Fibroblast of skin of abdomen (primary cell): ENCODE measurements around the gene DGUOK. TPM values are rescaled to one million over a fixed set of nuclear protein-coding genes. Genes with fewer than 3 reads are reported as not detected.
"Not testable (repeated sequence)": the region's sequence is repeated elsewhere in the genome, so short reads cannot be mapped to it uniquely, and the experiment has no call there.

ENCODE experiments used
- DNase-seq: peaks from one replicate; pipeline ENCODE4 v3.0.0-alpha.2; 2013
- polyA plus RNA-seq, 2 experiments: library from polyadenylated mRNA; unstranded; fragments of 120-200 nt; gene quantifications; one replicate each; pipeline ENCODE4 v1.2.1, GENCODE V29; 2013; ENCODE audit not compliant: insufficient read length in 2 of 2

DGUOK gene
- polyA plus RNA-seq (2013, experiment 1 of 2; ENCODE audit: insufficient read length): 64.7 TPM
- polyA plus RNA-seq (2013, experiment 2 of 2; ENCODE audit: insufficient read length): 67.2 TPM

GRCh38 chr2:73926493-73927327, at the start of gene DGUOK:
Gene DGUOK (plus strand): TSS chr2:73926880. CDS start chr2:73926911, 31 bp downstream.
- peak; percentile 99 for DNase-seq

DNA sequence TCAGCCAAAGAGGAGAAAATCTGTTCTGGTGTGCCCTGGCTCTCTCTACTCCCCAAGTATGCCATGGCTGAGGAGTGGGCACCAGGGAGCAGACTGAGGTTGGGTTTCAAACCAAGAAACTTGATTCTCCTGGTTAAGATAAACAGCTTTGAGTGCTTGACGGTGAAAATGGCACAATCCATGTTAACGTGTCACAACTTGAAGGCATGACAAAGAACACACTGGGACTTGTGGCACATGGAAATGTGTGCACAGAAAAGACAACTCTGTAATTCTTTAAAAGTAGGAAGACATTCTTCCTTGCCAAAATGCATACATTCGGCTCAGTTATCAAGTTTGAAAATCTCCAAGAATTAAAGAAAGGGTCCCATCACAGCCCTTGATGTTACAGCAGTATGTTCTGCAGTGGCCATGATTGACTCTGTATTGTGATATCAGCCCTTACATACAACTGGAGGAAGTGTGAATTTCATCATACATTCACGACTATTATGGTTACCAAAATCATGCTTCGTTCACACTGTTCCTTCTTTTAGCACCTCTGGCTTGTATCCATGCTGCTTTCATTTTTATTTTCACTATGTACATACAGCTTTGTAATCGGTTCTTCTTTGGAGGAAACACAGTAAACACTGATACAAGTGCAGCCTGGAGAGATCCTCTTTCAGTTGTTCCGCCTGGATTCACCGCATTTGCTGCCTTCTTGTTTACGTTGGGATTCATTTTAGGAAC, 49.4 kb upstream of the DGUOK start:
- DNase-seq: no peak

GRCh38 chr2:73877984-73878383, 48.7 kb upstream of the DGUOK start:
- not testable (repeated sequence) for DNase-seq

DNA sequence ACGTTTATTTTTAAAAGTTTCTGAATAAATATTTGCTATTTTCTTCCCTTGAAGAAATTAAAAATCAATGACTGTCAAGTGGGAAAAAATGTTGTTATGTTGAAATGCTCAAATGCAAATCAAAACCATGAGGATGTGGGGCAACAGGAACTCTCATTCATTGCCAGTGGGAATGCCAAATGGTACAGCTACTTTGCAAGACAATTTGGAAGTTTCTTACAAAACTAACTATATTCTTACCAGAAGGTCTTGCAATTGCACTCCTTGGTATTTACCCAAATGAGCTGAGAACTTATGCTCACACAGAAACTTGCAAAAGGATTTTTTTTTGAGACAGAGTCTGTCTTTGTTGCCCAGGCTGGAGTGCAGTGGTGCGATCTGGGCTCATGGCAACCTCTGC, 41.3 kb upstream of the DGUOK start:
- no peak for DNase-seq

DNA sequence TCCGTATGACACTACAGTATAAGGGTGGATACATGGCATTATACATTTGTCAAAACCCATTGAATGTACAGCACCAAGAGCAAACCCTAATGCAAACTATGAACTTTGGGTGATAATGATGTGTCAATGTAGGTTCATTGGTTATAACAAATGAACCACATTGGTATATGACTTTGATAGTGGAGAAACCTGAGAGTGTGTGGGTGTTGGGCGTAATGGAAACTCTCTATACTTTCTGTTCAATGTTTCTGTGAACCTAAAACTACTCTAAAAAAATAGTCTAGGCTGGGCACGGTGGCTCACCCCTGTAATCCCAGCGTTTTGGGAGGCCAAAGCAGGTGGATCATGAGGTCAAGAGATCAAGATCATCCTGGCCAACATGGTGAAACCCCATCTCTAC, 40.3 kb upstream of the DGUOK start:
- no peak for DNase-seq

DNA sequence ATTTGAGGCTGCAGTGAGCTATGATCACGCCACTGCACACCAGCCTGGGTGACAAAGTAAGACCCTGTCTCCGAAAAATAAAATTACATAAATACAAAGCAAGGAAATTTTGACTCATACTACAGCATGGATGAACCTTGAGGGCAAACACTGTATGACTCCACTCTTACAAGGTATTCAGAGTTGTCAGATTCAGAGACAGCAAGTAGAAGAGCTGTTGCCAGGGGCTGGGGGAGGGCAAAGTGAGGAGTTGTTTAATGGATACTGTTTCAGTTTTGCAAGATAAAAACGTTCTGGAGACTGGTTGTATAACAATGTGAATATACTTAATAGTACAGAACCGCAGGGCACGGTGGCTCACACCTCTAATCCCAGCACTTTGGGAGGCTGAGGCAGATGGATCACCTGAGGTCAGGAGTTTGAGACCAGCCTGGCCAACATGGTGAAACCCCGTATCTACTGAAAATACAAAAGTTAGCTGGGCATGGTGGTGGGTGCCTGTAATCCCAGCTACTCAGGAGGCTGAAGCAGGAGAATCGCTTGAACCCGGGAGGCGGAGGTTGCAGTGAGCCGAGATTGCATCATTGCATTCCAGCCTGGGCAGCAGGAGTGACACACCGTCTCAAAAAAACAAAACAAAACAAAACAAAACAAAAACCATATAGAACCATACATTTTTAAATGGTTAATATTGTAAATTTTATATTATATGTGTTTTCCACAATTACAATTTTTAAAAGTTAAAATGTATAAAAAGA, 38.9 kb upstream of the DGUOK start:
- not testable (repeated sequence) for DNase-seq

DNA sequence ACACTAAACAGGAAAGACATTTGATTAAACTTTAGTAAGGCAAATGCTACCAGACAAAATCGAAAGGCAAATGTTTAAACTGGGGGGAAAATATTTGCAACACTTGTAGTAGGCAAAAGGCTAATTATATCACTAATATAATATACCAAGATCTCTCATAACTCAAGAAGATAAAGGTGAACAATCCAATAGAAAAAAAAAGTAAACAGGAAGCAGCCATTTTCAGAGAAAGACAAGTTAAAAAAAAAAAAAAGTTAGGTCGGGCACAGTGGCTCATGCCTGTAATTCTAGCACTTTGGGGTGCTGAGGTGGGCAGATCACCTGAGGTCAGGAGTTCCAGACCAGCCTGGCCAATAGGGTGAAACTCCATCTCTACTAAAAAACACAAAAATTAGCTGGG, 38.3 kb upstream of the DGUOK start:
- DNase-seq: no peak

DNA sequence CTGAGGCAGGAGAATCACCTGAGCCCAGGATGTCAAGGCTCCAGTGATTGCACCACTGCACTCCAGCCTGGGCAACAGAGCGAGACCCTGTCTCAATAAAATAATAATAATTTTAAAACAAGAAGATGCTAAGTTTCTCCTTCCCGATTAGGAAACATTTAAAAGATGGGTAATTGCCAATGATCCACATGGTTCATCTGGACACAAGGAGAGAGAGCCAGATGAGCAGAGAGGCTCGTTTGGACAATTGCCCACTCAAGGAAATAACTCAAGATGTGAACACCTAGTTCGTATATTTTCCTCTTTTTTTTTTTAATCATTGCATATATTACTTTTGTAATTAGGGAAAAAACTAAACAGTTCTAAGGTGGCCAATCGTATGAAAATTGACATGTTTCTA, 37.5 kb upstream of the DGUOK start:
- no peak for DNase-seq

DNA sequence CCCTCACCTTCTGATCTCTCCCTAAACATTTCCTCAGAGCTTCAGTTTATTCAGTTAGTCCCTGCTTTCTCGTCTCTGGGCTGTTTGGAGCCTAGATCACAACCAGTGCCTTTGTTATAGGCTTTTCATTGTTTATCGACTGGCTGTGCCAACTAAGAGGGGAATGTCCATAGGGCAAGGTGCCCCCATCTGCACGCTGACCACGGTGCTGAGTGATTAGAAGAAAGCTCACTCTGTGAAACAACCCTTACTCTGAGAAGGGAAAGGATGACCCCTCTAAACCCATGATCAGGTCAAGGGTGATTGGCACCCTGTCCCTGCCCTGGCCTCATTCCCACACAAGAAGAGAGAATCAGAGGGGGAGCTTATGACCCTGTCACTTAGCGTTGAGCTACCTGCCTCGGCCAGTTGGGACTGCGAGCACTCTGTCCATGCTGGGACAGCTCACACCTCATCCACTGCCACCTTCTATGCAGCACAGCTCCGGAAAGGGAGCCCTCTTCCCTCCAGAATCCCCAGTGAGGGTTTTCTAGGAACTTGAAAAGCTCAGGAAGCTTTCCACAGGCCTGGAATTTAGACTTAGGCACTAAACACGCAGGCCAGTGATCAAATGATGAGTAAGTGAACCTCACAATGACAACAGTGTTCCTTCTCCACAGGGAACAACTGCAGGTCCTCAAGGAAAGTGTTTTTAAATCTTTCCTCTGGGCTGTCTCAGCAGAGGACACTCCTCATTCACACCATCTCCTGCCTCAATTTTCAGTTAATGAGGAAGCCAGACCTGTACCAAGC, 36.2 kb upstream of the DGUOK start:
- DNase-seq: no peak

DNA sequence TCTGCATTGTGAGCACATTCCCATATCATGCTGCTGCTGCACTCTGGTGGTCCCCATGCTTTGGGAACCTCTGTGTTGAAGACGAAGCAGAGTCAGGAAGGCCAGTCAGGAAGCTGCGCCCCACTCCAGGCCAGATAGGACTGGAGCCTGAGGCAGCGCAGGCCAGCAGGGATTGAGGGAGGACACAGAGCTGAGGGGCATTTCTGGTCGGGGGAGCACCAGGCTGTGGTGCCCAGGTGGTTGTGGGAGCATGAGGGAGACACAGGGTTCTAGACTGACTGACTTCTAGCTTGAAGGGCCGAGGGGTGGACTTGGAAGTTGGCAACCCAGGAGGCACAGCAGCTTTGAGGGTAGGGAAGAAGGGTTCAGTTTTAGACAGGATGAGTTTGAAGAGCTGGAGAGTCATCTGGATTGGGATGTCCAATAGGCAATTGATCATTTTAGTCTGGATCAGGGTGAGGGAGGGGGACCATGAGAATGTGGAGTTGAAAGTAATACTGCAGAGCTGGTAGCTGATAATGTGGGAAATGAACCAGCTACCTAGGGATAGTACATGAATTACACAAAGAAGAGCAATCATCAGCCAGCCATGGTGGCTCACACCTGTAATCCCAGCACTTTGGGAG, 35.3 kb upstream of the DGUOK start:
- DNase-seq: no peak

GRCh38 chr2:73892631-73893329, 33.9 kb upstream of the DGUOK start, which contains the start of gene ACTG2:
Gene ACTG2 (plus strand): TSS chr2:73893008. CDS start chr2:73901312, 8,304 bp downstream.
- peak; percentile 69 for DNase-seq

DNA sequence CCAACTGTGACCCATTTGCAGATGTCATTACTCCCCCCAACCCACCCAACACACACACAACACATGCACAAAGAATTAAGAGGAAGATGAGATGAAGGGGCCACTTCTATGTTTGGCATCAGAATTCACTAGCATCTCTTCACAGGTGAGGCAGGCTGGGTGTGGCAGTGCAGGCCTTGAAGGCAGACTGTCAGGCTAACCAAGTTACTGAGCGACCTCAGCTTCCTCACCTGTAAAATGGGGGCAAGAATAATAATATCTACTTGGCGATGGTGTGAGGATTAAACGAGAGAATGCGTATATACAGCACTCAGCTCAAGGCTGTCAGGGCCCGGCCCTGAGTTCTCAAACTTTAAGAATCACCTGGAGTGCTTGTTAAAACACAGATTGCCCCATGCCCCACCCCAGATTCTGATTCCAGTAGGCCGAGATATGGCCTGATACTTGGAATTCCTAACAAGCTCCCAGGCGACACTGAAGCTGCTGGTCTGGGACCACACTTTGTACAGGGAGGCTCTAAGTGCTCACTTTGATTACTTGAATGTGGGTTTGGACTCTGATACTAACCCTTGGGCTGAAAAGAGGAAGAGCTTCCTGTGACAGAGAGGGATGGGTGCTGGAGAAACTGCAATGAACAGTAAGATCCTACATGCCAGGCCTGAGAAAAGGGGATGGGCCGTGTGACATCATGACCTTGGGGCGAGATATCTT, 32.8 kb upstream of the DGUOK start:
- DNase-seq: no peak

- no peak for DNase-seq
These were observed 32.2 kb upstream of the DGUOK start for GRCh38 chr2:73894475-73894850.

DNA sequence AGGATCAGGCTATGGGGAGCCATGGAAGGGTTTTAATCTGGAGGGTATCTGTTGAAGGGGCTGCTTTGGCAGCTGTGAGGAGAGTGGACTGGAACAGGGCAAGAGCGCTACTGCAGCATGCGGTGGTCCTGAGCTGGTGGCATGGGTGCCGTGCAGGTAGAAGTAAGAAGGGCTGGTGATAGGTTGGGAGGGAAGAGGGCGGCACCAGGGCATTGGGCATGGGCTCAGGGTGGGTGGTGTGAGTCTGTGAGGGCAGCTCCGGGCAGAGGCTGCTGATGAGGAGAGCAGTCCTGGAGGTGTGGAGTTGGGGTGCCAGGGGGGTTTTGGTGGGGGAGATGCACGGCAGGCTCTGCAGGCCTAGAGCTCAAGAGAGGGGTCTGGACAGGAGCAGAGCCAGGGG, 31.8 kb upstream of the DGUOK start:
- no peak for DNase-seq

- no peak for DNase-seq
These were observed 31.2 kb upstream of the DGUOK start for GRCh38 chr2:73895473-73895872.

DNA sequence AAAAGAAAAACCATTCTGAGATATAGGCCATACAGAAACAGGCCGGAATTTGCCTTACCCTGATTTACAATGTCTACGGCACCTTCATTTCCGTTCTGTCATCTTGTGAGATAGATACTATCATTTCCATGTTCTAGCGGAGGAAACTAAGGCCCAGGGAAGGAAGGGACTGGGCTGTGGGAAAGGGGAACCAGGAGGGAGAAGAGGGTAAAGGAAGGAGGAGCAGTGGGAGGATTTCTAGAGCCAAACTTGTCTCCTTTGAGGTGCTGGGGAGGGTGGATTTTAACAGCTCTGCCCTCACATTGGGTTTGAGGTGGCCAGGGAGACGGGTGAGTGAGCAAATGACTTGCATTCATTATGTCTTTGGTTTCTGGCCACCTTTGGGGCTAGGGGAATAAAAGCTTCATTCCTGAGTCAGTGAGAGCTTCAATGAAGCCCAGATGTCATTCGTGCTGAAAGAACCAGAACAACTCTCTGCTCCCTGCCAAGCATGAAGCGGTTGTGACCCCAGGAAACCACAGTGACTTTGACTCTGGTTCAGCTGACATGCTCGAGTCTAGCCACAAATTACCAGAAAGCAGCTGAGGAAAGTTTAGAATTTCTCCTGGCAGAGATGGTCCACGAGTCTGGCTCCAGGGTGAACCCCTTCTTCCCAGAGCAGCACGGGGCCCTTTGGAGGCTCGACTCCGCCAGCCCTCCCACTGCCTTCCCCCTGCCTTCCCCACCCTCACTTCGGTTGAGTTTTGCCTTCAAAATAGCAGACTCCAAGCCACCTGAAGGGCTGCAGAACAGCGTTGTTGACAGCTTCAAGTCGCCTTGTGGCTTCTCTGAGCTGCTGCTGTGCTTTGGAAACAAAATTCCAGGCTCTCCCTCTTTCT, 30.1 kb upstream of the DGUOK start:
- DNase-seq: peak; percentile 95

DNA sequence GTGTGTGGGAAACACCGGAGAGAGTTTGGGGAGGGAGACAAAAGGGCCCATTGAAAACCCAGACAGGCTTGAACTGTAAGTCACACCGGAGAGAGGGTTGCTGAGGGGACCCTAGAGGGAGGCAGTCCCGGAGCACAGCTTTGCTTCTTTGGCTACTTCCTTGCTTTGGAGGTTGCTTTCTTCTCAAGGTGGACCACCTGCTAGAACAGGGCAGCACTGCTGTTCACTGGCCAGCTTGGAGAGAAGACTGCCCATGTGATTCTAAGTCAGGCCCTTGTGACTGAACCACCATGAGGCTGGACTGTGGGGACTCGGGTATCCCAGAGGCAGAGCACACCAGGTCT, 29.5 kb upstream of the DGUOK start:
- no peak for DNase-seq

DNA sequence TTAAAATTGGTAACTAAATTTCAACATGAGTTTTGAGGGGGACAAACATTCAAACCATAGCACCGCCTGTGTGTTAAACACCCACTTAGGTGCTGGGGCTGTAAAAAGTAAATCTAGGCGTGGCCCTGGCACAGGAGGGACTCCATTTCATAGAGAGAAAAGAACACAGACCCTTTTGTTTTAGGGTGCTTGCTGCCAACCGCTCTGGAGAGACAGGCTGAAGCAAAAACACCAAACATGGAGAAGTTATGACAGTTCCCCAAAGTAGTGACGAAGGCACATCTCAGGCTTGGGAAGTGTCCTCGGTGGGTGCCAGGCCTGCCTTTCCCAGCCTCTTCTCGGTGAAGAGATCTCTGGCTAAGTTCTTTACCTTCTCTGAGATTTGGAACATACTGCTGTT, 28.7 kb upstream of the DGUOK start:
- DNase-seq: no peak

DNA sequence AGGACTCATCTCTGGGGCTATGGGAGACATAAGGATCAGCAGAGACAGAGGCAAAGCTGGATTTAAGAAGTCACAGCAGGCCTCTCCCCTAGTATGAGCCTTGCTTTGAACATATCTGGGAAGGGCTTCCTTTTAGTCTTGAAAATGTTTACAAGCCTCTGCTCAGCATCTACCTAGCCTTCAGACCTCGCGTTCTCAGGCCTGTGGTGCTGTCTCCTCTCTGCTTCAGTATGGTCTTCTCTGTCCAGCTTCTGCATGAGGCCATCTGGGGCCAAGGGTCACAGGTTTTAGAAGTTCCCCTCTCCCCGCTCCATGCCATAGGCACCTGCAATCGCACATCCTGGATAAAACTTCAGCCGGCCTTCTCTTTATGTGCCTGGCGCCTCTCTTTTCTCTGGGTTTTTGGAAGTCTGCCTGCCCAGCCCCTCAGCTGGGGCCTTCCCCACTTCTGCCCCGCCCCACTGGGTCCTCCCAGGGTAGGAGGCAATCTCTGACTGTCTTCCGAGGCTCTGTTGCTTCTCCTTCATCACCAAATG, 26.8 kb upstream of the DGUOK start:
- DNase-seq: no peak
